GM12878 (cell line): ENCODE results near the gene GGNBP2. TPM values are rescaled to one million over a fixed set of nuclear protein-coding genes. Genes with fewer than 3 reads are reported as not detected.

Experiments used
- ATAC-seq: fragments of 200-7000 bp; cut with Tn5 transposase; 3 replicates; pipeline ENCODE4 v1.9.1; 2020; ENCODE audit warnings: mild to moderate bottlenecking, moderate library complexity
- BruUV-seq: library from RNA; stranded (reverse); fragments of 400-500 nt; replicated peaks from 2 replicates; lab custom pipeline; 2021; lab: Mats Ljungman, UMichigan
- CTCF ChIA-PET: fragments of 300-600 bp; sonication (Branson Sonifier 250); formaldehyde crosslinking; extraction: SDS; loops from one replicate; lab custom pipeline; 2021; ENCODE audit warnings: inconsistent platforms; lab: Yijun Ruan, JAX
- POLR2A ChIA-PET: fragments of 350-600 bp; formaldehyde crosslinking; extraction: SDS; loops from one replicate; lab custom pipeline; 2021; ENCODE audit warnings: inconsistent platforms; lab: Charles Lee
- RAD21 ChIA-PET: fragments of 300-600 bp; sonication (Branson Sonifier 250); formaldehyde crosslinking; loops from one replicate; lab custom pipeline; 2023; ENCODE audit warnings: antibody characterized with exemption; ENCODE audit not compliant: unreplicated experiment; lab: Charles Lee
- SMC1A ChIA-PET: fragments of 300-600 bp; sonication (Branson Sonifier 250); formaldehyde crosslinking; loops from one replicate; lab custom pipeline; 2023; ENCODE audit not compliant: unreplicated experiment, uncharacterized antibody; lab: Charles Lee
- DNase-seq: peaks from one replicate; pipeline ENCODE4 v3.0.0-alpha.2; 2011; ENCODE audit warnings: low read depth, low spot score
- FAIRE-seq: peaks from 3 replicates; lab custom pipeline; 2011; peaks lifted over from hg19 to GRCh38; lab: Jason Lieb, UNC
- H2AFZ ChIP-seq: 2 replicates; pipeline ENCODE4 v1.6.0; 2011; ENCODE audit warnings: low read depth, low read length, control low read depth; ENCODE audit not compliant: control insufficient read depth
- H3K27ac ChIP-seq: 2 replicates; pipeline ENCODE4 v1.5.1; 2011; ENCODE audit warnings: control low read depth; ENCODE audit not compliant: control insufficient read depth, insufficient read depth
- H3K27me3 ChIP-seq, 2 experiments: replicated peaks in 1 of 2; 2 replicates each; pipeline versions ENCODE4 v1.6.0 to v1.6.1; 2011; ENCODE audit warnings: low read length in 1 of 2; ENCODE audit not compliant: control insufficient read depth in 2 of 2, insufficient read depth in 2 of 2
- H3K36me3 ChIP-seq, 2 experiments: 2 replicates each; pipeline ENCODE4 v1.5.1; 2011; ENCODE audit warnings: low read length in 1 of 2; ENCODE audit not compliant: control insufficient read depth in 2 of 2, insufficient read depth in 2 of 2
- H3K4me1 ChIP-seq: 2 replicates; pipeline ENCODE4 v1.6.1; 2011; ENCODE audit warnings: mild to moderate bottlenecking, low read length, moderate library complexity, mixed read lengths; ENCODE audit not compliant: control insufficient read depth, insufficient read depth
- H3K4me2 ChIP-seq: 2 replicates; pipeline ENCODE4 v1.6.0; 2011; ENCODE audit warnings: control low read depth; ENCODE audit not compliant: control insufficient read depth, insufficient read depth
- H3K4me3 ChIP-seq: fragments of 200-600 bp; sonication (generic); 2 replicates; pipeline ENCODE4 v1.5.1; 2016
- H3K79me2 ChIP-seq: 2 replicates; pipeline ENCODE4 v1.6.0; 2011; ENCODE audit warnings: low read length; ENCODE audit not compliant: control insufficient read depth, insufficient read depth
- H3K9ac ChIP-seq: 2 replicates; pipeline ENCODE4 v1.8.0; 2011; ENCODE audit warnings: low read length, control low read depth, mixed read lengths; ENCODE audit not compliant: control insufficient read depth, insufficient read depth
- H3K9me3 ChIP-seq: replicated peaks from 3 replicates; pipeline ENCODE4 v1.5.1; 2011; ENCODE audit warnings: mild to moderate bottlenecking, low read length; ENCODE audit not compliant: control insufficient read depth, insufficient read depth
- H4K20me1 ChIP-seq: 2 replicates; pipeline ENCODE4 v1.6.0; 2011; ENCODE audit not compliant: control insufficient read depth, insufficient read depth
- BACH1 ChIP-seq: fragments of 450-650 bp; IDR thresholded peaks from 2 replicates; pipeline ENCODE4 v1.6.1; 2017; ENCODE audit warnings: mild to moderate bottlenecking, borderline replicate concordance
- BCL11A ChIP-seq: IDR thresholded peaks from 2 replicates; pipeline ENCODE4 v1.6.1; 2011; ENCODE audit warnings: low read depth, low read length
- NRF1 ChIP-seq: conservative IDR thresholded peaks from 2 replicates; pipeline ENCODE4 v1.6.1; 2011; ENCODE audit warnings: mild to moderate bottlenecking, low read depth, low read length, improper control_type of control experiment
- PML ChIP-seq: IDR thresholded peaks from 2 replicates; pipeline ENCODE4 v1.6.1; 2012; ENCODE audit warnings: low read length, inconsistent platforms
- RAD21 ChIP-seq: IDR thresholded peaks from 2 replicates; pipeline ENCODE4 v1.6.1; 2011; ENCODE audit warnings: mild to moderate bottlenecking, low read depth, low read length, moderate library complexity; ENCODE audit not compliant: insufficient read depth
- RCOR1 ChIP-seq: conservative IDR thresholded peaks from 2 replicates; pipeline ENCODE4 v1.6.1; 2012; ENCODE audit warnings: low read depth, low read length, improper control_type of control experiment
- SMAD5 ChIP-seq: IDR thresholded peaks from 2 replicates; pipeline ENCODE4 v1.6.1; 2016; ENCODE audit warnings: antibody characterized with exemption, low read depth
- SMARCA5 ChIP-seq: fragments of 450-650 bp; IDR thresholded peaks from 2 replicates; pipeline ENCODE4 v1.6.1; 2017; ENCODE audit warnings: mild to moderate bottlenecking
- SPI1 ChIP-seq: IDR thresholded peaks from 2 replicates; pipeline ENCODE4 v1.6.1; 2011; ENCODE audit warnings: low read depth, mild to moderate bottlenecking, low read length, moderate library complexity, borderline replicate concordance; ENCODE audit not compliant: insufficient read depth
- SRF ChIP-seq, 2 experiments: IDR thresholded peaks; 2 replicates each; pipeline ENCODE4 v1.6.1; 2011; ENCODE audit warnings: low read depth in 2 of 2, low read length in 2 of 2, mild to moderate bottlenecking in 1 of 2, moderate library complexity in 1 of 2
- STAT1 ChIP-seq: fragments of 450-650 bp; conservative IDR thresholded peaks from 2 replicates; pipeline ENCODE4 v1.6.1; 2014; ENCODE audit warnings: antibody characterized with exemption, mild to moderate bottlenecking
- TCF7 ChIP-seq: IDR thresholded peaks from 2 replicates; pipeline ENCODE4 v1.6.1; 2014; ENCODE audit warnings: antibody characterized with exemption, borderline replicate concordance
- ZNF622 ChIP-seq: fragments of 450-650 bp; IDR thresholded peaks from 2 replicates; pipeline ENCODE4 v1.6.1; 2017; ENCODE audit warnings: mild to moderate bottlenecking, inconsistent platforms
- ZSCAN29 ChIP-seq: fragments of 450-650 bp; IDR thresholded peaks from 2 replicates; pipeline ENCODE4 v1.6.1; 2017; ENCODE audit warnings: mild to moderate bottlenecking, moderate library complexity
- WGBS: methylation state at CpG from one replicate; pipeline ENCODE4 v1.1.6; 2016; ENCODE audit warnings: low lambda C conversion rate; ENCODE audit not compliant: insufficient replicate concordance, insufficient coverage; ENCODE audit errors: missing lambda C conversion rate; 5-methylcytosine and 5-hydroxymethylcytosine counted together
- in situ Hi-C: fragments of 300-500 bp; cut with MboI; formaldehyde crosslinking; loops from 9 replicates; pipeline ENCODE4 v1.14.3; 2018; ENCODE audit warnings: mixed read lengths
- intact Hi-C: fragments of 100-400 bp; cut with micrococcal nuclease; formaldehyde crosslinking; loops from one replicate; pipeline ENCODE4 v1.14.2; 2022; ENCODE audit not compliant: unreplicated experiment
- polyA plus RNA-seq, 11 experiments: library from polyadenylated mRNA; depleted of rRNA in 4 of 11; unstranded in 6 of 11; stranded (reverse) in 5 of 11; fragments of >200 nt; fragmentation: Nextera tagmentation in 4 of 11; fragmentation: Illumina TruSeq in 1 of 11; extraction: Ambion mirVana in 4 of 11; extraction: Trizol in 1 of 11; gene quantifications; 1 replicate in 1 of 11; 2 replicates in 10 of 11; pipeline versions ENCODE4 v1.2.1 to v1.2.3, GENCODE V29; 2011 to 2016; ENCODE audit warnings: inconsistent platforms in 2 of 11, missing spikeins in 2 of 11, low read depth in 1 of 11
- total RNA-seq, 4 experiments: library from RNA; depleted of rRNA in 3 of 4; stranded (reverse); fragments of >200 nt in 3 of 4; fragmentation: Illumina TruSeq in 1 of 4; extraction: Trizol in 1 of 4; gene quantifications; 2 replicates each; pipeline versions ENCODE4 v1.2.1 to v1.2.3, GENCODE V29; 2013 to 2021
- TF ChIP-seq, protein P1 (sequence below): IDR thresholded peaks from 2 replicates; pipeline ENCODE4 v1.6.1; 2012; ENCODE audit warnings: mild to moderate bottlenecking, low read depth, low read length
- TF ChIP-seq, protein P2 (sequence below): fragments of 450-650 bp; conservative IDR thresholded peaks from 2 replicates; pipeline ENCODE4 v1.6.1; 2017; ENCODE audit warnings: mild to moderate bottlenecking, moderate library complexity
- TF ChIP-seq, protein P3 (sequence below): fragments of 450-650 bp; IDR thresholded peaks from 2 replicates; pipeline ENCODE4 v1.6.1; 2017; ENCODE audit warnings: mild to moderate bottlenecking, low read depth, inconsistent platforms; ENCODE audit not compliant: poor library complexity, severe bottlenecking

The GGNBP2 gene
- total and polyA plus RNA-seq, 10 of the 15 experiments (the other 5 are each of a cell fraction or from before 2014, with no cell fraction given) = 36.3 to 82.0 (median 50.0) TPM

DNA sequence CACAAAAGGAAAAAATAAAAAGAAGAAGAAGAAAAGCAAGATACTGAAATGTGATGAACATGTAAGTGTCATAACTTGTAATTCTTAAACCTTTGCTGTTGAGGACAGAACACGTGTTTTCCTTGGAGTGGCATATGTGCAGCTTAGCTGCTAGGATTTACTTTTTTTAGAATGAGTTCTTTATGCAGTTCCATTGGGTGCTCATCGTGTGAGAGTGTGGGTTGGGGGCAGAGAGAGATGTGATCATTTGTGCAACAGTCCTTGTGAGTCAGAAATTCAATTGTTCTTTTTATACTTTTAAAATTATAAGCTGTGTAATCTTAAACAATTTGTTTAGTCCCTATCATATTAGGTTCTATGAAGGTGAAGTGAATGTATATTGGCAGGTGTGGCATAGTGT, 41.4 kb downstream of the GGNBP2 start:
- Histone ChIP-seq H3K4me2 (no peak overlapping the region), H3K36me3 (peaks cover 14 to 18% of the 10 kb centered on the region in 2 experiments), H3K79me2 (no peaks in the 10 kb centered on the region), H3K4me1 (peaks cover under 1% of the 10 kb centered on the region; the same call in 1 of the 2 replicates), H3K27me3 (no peaks in the 10 kb centered on the region), H2AFZ (no peak overlapping the region), H4K20me1 (no peaks in the 10 kb centered on the region), H3K27ac (no peak overlapping the region), H3K9ac (no peak overlapping the region), H3K9me3 (no peaks in the 10 kb centered on the region), H3K4me3 (no peak overlapping the region)
- in situ Hi-C loops (no loop called here), intact Hi-C loops (no loop called here)
- ATAC-seq = no peak
- RAD21 ChIA-PET = no interaction called here
- no TSS peak for BruUV-seq
- DNase-seq = no peak
- CTCF ChIA-PET = no interaction called here
- SMC1A ChIA-PET = no interaction called here
- POLR2A ChIA-PET = interaction anchor here (0.8 to 1.1 kb wide), 2 partner anchors 16 to 38 kb away, joined by 3 read pairs; no protein-coding TSS in a partner anchor
- WGBS = 98% methylated on average over 2 of the region's 2 CpGs
- no peak for FAIRE-seq
- TF ChIP-seq SRF (IDR thresholded peaks at IDR 0.05; ENCODE audit: low read depth in 2 of 2, low read length in 2 of 2) = no peak
- TF ChIP-seq ZNF622 = no peak
- TF ChIP-seq SMAD5 = no peak
- TF ChIP-seq PML = no peak
- no peak for TF ChIP-seq ZSCAN29
- TF ChIP-seq, protein P1, sequence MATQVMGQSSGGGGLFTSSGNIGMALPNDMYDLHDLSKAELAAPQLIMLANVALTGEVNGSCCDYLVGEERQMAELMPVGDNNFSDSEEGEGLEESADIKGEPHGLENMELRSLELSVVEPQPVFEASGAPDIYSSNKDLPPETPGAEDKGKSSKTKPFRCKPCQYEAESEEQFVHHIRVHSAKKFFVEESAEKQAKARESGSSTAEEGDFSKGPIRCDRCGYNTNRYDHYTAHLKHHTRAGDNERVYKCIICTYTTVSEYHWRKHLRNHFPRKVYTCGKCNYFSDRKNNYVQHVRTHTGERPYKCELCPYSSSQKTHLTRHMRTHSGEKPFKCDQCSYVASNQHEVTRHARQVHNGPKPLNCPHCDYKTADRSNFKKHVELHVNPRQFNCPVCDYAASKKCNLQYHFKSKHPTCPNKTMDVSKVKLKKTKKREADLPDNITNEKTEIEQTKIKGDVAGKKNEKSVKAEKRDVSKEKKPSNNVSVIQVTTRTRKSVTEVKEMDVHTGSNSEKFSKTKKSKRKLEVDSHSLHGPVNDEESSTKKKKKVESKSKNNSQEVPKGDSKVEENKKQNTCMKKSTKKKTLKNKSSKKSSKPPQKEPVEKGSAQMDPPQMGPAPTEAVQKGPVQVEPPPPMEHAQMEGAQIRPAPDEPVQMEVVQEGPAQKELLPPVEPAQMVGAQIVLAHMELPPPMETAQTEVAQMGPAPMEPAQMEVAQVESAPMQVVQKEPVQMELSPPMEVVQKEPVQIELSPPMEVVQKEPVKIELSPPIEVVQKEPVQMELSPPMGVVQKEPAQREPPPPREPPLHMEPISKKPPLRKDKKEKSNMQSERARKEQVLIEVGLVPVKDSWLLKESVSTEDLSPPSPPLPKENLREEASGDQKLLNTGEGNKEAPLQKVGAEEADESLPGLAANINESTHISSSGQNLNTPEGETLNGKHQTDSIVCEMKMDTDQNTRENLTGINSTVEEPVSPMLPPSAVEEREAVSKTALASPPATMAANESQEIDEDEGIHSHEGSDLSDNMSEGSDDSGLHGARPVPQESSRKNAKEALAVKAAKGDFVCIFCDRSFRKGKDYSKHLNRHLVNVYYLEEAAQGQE = no peak
- TF ChIP-seq SPI1 = no peak
- TF ChIP-seq SMARCA5 = no peak
- TF ChIP-seq, protein P2, sequence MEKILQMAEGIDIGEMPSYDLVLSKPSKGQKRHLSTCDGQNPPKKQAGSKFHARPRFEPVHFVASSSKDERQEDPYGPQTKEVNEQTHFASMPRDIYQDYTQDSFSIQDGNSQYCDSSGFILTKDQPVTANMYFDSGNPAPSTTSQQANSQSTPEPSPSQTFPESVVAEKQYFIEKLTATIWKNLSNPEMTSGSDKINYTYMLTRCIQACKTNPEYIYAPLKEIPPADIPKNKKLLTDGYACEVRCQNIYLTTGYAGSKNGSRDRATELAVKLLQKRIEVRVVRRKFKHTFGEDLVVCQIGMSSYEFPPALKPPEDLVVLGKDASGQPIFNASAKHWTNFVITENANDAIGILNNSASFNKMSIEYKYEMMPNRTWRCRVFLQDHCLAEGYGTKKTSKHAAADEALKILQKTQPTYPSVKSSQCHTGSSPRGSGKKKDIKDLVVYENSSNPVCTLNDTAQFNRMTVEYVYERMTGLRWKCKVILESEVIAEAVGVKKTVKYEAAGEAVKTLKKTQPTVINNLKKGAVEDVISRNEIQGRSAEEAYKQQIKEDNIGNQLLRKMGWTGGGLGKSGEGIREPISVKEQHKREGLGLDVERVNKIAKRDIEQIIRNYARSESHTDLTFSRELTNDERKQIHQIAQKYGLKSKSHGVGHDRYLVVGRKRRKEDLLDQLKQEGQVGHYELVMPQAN = no peak
- no peak for TF ChIP-seq STAT1
- TF ChIP-seq RAD21 = no peak
- TF ChIP-seq, protein P3, sequence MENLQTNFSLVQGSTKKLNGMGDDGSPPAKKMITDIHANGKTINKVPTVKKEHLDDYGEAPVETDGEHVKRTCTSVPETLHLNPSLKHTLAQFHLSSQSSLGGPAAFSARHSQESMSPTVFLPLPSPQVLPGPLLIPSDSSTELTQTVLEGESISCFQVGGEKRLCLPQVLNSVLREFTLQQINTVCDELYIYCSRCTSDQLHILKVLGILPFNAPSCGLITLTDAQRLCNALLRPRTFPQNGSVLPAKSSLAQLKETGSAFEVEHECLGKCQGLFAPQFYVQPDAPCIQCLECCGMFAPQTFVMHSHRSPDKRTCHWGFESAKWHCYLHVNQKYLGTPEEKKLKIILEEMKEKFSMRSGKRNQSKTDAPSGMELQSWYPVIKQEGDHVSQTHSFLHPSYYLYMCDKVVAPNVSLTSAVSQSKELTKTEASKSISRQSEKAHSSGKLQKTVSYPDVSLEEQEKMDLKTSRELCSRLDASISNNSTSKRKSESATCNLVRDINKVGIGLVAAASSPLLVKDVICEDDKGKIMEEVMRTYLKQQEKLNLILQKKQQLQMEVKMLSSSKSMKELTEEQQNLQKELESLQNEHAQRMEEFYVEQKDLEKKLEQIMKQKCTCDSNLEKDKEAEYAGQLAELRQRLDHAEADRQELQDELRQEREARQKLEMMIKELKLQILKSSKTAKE = no peak
- no peak for TF ChIP-seq RCOR1
- TF ChIP-seq BACH1 = no peak
- TF ChIP-seq NRF1 = no peak
- no peak for TF ChIP-seq TCF7
- no peak for TF ChIP-seq BCL11A
